Omental fat pad (tissue), 4 donors: ENCODE data around the gene KIR3DL2. TPM values are rescaled to one million over a fixed set of nuclear protein-coding genes. Genes with fewer than 3 reads are reported as not detected.
"Not testable (repeated sequence)": the region's sequence is repeated elsewhere in the genome, so short reads cannot be mapped to it uniquely, and the experiment has no call there.

Source experiments
- ATAC-seq: fragments of 150-250 bp; one replicate; pipeline ENCODE4 v1.9.1; 2016; ENCODE audit warnings: mild to moderate bottlenecking, moderate library complexity; ENCODE audit not compliant: low FRiP score
- DNase-seq: peaks from one replicate; pipeline ENCODE4 v3.0.0-alpha.2; 2019; ENCODE audit warnings: low spot score
- total RNA-seq, 4 donors: library from RNA; depleted of rRNA; stranded (reverse); fragments of >200 nt; gene quantifications; one replicate each; pipeline ENCODE4 v1.1.0, GENCODE V29; 2016
- TF ChIP-seq, protein P1 (sequence below), 3 donors: fragments of 450-650 bp; IDR thresholded peaks; one replicate each; pipeline ENCODE4 v1.5.1; 2016 to 2017; ENCODE audit warnings: antibody characterized with exemption in 3 of 3, mild to moderate bottlenecking in 3 of 3, moderate library complexity in 2 of 3

The KIR3DL2 gene
- total RNA-seq, 4 donors from 2014 or later: 0.36 to 0.38 TPM; not detected in 2

DNA sequence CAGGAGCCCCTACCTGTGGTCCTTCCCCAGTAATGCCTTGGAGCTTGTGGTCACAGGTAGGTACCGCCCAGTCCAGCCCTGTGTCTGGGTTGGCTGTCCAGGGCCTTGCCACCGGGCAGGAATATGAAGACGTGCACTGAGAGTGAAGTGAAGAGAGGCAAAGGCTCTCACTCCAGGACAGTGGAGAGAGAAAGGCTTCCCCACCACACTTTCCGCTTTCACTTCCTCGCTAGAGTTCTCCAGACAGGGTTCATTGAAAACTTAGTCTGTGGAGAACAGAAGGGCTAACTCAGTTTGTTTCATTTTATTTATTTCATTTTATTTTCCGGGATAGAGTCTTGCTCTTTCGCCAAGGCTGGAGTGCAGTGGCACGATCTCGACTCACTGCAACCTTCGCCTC lies 38.0 kb downstream of the KIR3DL2 start:
- ATAC-seq (no peak), DNase-seq (no peak)
- TF ChIP-seq, protein P1, sequence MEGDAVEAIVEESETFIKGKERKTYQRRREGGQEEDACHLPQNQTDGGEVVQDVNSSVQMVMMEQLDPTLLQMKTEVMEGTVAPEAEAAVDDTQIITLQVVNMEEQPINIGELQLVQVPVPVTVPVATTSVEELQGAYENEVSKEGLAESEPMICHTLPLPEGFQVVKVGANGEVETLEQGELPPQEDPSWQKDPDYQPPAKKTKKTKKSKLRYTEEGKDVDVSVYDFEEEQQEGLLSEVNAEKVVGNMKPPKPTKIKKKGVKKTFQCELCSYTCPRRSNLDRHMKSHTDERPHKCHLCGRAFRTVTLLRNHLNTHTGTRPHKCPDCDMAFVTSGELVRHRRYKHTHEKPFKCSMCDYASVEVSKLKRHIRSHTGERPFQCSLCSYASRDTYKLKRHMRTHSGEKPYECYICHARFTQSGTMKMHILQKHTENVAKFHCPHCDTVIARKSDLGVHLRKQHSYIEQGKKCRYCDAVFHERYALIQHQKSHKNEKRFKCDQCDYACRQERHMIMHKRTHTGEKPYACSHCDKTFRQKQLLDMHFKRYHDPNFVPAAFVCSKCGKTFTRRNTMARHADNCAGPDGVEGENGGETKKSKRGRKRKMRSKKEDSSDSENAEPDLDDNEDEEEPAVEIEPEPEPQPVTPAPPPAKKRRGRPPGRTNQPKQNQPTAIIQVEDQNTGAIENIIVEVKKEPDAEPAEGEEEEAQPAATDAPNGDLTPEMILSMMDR (IDR thresholded peaks at IDR 0.05): no peak

DNA sequence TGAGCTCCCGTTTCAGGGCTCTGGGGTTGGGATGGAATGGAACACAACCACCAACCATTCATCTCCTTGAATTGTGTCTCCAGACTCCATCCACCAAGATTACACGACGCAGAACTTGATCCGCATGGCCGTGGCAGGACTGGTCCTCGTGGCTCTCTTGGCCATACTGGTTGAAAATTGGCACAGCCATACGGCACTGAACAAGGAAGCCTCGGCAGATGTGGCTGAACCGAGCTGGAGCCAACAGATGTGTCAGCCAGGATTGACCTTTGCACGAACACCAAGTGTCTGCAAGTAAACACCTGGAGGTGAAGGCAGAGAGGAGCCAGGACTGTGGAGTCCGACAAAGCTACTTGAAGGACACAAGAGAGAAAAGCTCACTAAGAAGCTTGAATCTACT lies 39.3 kb downstream of the KIR3DL2 start:
- DNase-seq (no peak), ATAC-seq (no peak)
- TF ChIP-seq, protein P1 (IDR thresholded peaks at IDR 0.05): no peak

DNA sequence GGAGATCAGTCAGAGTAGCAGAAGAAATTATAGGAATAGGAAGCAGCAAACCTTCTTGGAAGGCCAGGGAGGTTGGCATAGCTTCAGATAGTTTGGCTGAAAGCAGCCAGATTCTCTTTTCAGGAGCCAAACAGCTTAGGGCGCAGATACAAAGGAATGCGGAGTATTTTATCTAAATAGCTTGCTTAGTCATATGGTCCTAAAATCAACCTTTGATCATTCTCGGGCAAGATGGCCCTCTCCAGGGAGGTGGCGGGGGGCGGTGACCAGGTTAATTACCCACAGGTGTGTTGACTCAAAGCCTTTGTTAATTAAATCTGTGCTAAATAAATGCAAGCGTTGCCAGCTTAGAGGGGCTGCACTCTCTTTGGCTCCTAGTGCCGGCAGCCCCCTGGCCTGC lies 43.2 kb downstream of the KIR3DL2 start:
- ATAC-seq (no peak), DNase-seq (no peak)
- TF ChIP-seq, protein P1 (IDR thresholded peaks at IDR 0.05): no peak

DNA sequence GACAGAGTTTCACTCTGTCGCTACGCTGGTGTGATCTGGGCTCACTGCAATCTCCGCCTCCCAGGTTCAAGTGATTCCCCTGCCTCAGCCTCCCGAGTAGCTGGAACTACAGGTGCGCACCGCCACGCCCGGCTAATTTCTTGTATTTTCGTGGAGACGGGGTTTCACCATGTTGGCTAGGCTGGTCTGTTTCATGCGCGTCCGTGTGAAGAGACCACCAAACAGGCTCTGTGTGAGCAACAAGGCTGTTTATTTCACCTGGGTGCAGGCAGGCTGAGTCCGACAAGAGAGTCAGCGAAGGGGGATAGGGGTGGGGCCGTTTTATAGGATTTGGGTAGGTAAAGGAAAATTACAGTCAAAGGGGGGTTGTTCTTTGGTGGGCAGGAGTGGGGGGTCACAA lies 43.9 kb downstream of the KIR3DL2 start:
- not testable (repeated sequence) for DNase-seq, ATAC-seq

DNA sequence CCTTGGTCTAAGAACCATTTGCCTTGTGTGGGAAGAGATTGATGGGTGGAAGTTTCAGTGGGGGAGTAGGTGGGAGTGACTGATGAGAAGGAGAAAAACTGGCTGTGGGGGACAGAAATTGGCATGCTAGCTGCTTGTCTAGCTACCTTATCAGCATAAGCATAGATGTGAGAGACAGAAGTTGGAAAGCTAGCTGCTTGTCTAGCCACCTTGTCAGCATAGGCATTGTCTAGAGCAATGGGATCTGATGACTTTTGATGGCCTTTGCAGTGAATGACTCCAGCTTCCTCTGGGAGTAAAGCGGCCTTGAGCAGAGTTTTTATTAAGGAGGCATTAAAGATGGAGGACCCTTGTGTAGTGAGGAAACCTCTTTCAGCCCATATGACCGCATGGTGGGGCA lies 45.8 kb downstream of the KIR3DL2 start:
- ATAC-seq (no peak), DNase-seq (no peak)
- TF ChIP-seq, protein P1 (IDR thresholded peaks at IDR 0.05): no peak

DNA sequence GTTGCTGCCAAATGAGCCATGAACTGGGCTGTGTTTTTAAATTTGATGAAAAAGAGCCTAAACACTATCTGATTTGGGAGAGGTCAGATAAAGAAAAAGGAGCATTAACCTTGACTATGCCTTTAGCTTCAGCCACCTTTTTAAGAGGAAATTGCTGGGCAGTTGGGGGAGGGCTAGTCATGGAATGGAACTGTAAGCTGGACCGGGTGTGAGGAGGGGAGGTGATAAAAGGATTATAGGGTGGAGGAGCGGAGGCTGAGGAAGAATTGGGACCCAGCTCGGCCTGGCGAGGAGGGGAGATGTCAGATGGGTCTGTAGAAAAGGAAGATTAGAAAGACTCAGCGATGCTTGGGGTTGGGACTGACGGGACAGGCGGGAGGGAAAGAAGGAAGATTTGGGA lies 48.4 kb downstream of the KIR3DL2 start:
- not testable (repeated sequence) for ATAC-seq

DNA sequence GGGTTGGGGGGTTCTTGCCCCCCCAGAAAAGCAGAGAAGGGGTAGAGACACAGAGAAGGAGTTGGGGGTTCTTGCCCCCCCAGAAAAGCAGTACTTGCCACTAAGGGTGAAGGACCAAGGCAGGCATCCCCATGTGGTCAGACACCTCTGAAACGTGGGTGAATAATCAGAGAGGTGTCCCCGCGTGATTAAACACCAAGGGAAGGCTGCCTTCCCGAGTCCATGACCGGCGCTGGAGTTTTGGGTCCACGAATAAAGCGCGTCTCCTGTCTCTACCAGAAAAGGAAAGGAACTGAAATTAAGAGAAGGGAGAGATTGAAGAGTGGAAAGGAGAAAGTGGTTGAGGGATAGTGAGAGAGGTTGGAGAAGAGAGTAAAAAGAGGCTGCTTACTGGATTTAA lies 49.4 kb downstream of the KIR3DL2 start:
- ATAC-seq, DNase-seq: not testable (repeated sequence)

More for the DNA sequence above, 48.4 kb downstream of the KIR3DL2 start:
- not testable (repeated sequence) for DNase-seq

DNA sequence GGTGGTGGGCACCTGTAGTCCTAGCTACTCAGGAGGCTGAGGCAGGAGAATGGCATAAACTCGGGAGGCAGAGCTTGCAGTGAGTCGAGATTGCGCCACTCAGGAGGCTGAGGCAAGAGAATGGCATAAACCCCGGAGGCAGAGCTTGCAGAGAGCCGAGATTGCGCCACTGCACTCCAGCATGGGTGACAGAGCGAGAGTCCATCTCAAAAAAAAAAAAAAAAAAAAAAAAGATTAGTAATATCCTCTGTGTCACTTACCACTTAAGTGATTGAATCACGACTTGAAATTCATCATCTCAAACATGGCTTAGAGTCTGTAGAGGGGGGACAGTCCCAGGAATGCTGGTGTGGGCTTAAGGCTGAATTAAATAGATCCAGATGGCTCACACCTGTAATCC lies 50.9 kb downstream of the KIR3DL2 start:
- DNase-seq, ATAC-seq: not testable (repeated sequence)

DNA sequence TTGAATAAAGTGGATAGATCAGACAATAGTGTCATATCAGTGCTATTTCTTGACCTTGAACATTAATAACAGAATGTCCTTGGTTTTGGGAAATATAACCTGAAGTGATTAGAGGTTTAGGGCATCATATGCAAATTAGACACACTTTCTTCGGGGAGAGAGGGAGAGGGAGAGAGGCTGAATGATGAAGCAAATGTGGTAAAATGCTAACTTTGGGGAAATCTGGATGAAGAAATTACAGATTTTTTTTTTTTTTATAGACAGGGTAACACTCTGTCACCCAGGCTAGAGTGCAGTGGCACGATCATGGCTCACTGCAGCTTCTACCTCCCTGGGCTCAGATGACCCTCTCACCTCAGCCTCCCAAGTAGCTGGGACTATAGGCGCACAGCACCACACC lies 51.8 kb downstream of the KIR3DL2 start:
- TF ChIP-seq, protein P1 (IDR thresholded peaks at IDR 0.05): no peak
- ATAC-seq: no peak

More for the DNA sequence above, 51.8 kb downstream of the KIR3DL2 start:
- no peak for DNase-seq
